ENCODE results near the gene NAPG.
"Not testable (repeated sequence)": the region's sequence is repeated elsewhere in the genome, so short reads cannot be mapped to it uniquely, and the experiment has no call there.

The NAPG gene

DNA sequence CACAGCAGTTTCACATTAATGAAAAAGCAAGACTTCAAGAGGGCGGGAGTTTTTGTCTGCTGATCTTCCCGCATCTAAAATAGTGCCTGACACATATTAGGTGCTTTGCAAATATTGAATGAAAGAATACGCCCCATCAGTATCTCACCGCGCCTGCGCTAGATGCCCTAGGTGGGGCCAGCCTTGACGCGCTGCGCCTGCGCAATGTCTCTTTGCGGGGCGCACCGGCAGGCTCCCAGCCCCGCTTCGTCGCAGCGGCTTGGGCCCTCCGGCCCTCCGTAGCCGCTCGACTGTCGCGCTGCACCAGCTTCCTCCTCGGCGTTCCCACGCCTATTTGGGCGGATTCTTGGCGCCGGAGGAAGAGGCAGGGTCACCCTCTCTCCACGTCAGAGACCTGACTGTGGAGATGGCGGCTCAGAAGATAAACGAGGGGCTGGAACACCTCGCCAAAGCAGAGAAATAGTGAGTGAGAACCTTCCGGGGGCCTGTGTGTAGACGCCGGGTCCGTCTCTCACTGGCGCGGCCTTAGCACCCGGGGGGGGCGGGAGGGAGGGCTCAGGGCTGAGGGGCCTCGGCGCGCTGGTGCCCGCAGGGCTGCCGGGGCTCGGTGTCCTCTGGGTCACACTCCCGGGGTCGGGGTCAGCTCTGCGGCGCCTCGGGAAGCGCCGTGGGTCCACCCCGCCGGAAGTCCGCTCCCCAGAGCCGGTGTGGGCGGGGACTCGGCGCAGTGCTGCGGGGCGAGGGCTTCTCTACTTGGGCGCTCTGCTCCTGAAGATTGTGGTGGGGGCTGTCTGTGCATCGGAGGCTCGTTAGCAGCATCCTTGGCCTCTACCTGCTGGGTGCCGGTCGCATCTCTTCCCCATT lies at the start of gene NAPG:
NAPG (plus strand) TSS at position 331 of the 864 bp plus-strand sequence; CDS start at position 407, 76 bp downstream.
- DNase-seq, result peak; percentile 82 to 87

GRCh38 chr18:10476338-10476791 lies 49.5 kb upstream of the NAPG start:
- DNase-seq, result no peak

DNA sequence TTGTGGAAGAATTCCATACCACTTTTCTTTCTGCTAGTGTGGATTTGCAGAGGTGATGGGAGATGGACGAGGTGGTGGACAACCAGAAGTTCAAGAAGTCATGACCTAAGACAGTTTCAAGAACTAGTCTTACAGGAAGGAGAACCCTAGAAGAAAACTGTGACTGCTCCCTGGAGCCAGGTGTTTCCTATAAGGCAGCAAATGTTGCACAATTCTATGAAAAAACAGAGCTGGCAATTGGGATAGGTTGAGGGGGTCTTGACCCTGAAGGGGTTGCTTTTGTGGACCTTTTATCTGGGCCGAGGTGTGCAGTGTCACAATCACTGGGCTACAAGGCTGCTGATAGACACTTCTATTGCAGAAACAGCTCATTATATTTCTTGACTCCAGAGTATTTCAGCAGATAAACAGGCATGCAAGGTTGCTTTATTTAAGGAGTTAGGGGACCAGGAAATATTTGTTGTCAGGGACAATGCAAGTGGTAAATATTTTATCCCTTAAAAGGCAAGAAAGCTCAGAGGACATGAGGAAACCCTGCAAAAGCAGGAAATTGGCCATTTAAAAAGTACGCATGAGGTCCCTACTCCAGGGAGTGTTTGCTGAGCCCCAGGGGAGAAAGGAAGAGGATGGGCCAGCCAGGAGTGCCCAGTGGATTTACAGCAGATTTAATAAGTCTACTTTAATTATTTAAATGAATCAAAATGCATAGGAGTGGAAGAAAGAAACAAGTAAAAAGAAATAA lies 48.5 kb upstream of the NAPG start:
- no peak for DNase-seq

GRCh38 chr18:10477863-10478260 lies 48.0 kb upstream of the NAPG start:
- no peak for DNase-seq

DNA sequence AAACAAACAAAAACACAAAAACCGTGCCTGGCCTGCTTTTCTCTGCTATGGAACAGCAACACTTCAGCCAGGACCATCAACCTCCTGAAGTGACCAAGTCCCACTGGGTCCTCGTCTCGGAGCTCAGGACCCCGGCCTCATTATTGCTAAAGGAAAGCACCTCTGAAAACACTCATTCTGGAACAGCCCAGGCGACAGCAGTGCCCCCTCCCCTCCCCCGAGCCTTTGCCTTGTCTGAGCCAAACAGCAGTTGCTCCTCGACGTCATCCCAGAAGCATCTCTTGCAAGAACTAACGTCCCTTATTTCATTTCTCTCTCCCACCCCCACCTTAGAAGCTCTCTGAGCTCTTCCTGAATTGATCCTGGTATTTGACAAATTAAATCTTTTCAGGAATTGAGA lies 44.0 kb upstream of the NAPG start:
- DNase-seq, result no peak

DNA sequence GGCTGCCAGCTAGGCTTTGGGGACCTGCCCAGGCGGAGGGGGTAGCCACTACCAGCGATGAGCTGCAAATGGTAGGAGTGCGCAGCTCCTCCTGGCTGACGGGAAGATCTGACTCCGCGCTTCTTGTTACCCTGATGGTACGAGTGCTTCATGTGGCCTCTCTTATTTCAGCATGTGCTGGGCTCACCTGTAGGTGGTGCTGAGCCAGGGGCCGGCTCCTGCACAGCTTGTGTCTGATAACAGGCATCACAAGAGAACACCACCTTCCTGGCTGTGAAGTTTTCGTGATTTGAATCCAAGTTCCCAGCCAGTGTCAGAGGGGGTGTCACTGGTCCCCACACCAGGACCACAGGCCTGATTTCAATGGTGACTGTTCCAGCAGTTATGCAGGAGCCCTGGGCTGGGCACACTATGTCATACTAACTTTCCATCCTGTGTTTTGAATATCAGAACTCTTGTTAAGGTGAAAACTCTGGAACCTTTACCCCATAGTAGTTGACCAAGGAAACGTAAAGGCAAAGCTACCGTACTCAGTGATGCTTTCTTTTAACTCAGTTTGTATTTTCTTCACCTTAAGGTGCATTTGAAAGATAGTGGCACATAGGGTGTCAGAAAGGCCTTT lies 43.4 kb upstream of the NAPG start:
- DNase-seq, result no peak

GRCh38 chr18:10482985-10483949 lies 42.6 kb upstream of the NAPG start:
- no peak for DNase-seq

- DNase-seq, result no peak
Measured at GRCh38 chr18:10485475-10485874, 40.4 kb upstream of the NAPG start.

GRCh38 chr18:10486362-10486761 lies 39.5 kb upstream of the NAPG start:
- DNase-seq, result no peak

DNA sequence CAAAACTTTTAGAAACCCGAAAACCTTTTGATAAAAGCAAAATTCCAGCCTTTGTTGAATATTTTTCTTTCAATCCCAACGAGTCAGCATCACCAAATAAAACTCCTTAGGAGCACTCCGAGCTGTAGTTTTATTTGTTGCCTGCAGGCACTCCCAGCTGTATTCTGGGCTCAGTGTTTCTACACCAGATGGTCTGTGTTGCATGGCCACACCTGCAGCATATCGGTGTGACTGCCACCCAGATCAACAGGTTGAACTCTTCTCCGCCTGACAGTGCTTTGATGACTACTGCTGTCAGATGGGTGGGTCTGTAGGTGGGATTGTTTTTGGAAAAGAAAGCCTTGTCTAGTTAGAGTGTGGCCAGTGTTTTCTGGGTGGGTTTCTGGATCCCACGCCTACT lies 38.7 kb upstream of the NAPG start:
- DNase-seq, result no peak

DNA sequence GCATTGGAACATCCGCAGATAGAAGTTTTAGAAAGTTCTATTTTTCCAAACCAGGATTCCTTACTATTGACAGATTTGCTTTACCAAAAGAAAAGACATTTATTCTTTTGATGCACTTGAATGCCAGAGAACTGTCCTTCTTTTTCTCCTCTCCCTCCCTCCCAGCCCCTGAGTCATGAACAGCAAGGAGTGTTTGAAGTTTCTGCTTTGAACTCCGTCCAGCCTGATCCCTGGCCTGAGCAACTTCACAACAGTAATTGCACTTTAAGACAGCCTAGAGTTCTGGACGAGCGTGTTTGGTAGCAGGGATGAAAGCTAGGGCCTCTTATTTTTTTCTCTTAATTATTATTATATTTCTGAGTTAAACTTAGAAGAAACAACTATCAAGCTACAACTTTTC lies 37.8 kb upstream of the NAPG start:
- no peak for DNase-seq

DNA sequence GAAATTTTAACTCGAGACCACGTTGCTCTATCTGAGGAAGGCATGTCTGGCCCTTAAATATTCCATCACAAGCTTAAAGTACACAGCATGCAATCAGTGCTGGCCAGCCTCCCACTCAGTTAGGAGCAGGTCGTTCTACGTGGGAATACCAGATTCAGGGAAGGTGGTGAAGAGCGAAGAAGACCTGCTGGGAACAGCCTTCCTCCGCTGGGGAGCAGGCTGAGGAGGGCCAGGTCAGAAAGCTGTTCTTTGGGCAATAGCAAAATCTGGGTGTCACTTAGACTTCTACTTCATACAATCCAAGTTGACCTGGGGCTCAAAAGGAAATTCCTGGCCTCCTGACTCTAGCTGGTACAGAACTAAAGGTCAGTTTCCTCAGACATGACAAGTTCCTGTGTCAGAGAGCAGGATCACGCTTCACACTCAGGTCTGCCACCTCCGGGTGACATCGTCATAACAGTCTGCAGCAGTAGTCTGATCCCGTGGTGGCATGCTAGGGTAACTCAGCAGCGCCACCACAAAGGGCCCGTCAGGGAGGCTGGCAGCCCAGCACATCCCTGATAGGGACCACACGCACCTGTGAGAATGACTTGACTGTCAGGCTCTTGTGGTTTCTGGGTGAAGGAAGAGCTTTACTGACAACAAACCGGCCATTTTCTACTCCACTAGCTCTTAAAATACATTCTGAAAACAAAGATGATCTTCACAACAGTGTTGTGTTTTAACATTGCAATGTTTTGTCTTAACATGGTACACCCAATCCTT lies 35.2 kb upstream of the NAPG start:
- peak; percentile 23 to 35 for DNase-seq

GRCh38 chr18:10495936-10496335 lies 29.9 kb upstream of the NAPG start:
- DNase-seq, result no peak

GRCh38 chr18:10497206-10497749 lies 28.5 kb upstream of the NAPG start:
- DNase-seq, result no peak

- no peak for DNase-seq
Measured at GRCh38 chr18:10499230-10499629, 26.6 kb upstream of the NAPG start.

- DNase-seq, result no peak
Measured at GRCh38 chr18:10500038-10500437, 25.8 kb upstream of the NAPG start.

DNA sequence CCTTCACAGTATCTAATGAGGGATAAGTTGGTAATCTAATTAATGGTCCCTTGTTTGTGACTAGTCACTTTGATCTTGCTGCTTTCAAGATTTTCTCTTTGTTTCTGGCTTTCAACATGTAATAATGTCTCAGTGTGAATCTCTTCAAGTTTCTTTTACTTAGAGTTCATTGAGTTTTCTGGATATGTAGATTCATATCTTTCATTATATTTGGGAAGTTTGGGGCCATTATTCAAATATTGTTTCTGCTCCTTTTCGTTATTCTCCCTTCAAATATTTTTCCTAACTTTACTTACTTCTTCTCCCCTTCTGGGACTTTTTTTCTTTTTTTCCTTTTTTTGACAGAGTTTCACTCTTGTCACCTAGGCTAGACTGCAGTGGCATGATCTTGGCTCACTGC lies 21.1 kb upstream of the NAPG start:
- DNase-seq, result no peak

DNA sequence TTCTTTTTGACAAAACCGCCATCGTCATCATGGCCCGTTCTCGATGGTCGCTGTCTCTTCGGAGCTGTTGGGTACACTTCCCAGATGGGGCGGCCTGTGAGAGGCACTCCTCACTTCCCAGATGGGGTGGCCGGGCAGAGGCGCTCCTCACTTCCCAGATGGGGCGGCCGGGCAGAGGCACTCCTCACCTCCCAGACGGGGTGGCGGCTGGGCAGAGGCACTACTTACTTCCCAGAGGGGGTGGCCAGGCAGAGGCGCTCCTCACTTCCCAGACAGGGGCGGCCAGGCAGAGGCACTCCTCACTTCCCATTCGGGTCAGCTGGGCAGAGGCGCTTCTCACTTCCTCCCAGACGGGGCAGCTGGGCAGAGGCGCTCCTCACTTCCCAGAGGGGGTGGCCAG lies 19.9 kb upstream of the NAPG start:
- not testable (repeated sequence) for DNase-seq

- no peak for DNase-seq
Measured at GRCh38 chr18:10508591-10508990, 17.2 kb upstream of the NAPG start.

- DNase-seq, result no peak
Measured at GRCh38 chr18:10511236-10511635, 14.6 kb upstream of the NAPG start.

- DNase-seq, result no peak
Measured at GRCh38 chr18:10514082-10514481, 11.7 kb upstream of the NAPG start.
